ENCODE data around the gene CD44. TPM values are rescaled to one million over a fixed set of nuclear protein-coding genes. Genes with fewer than 3 reads are reported as not detected.

Gene CD44
- total and polyA plus RNA-seq, 10 of the 15 experiments (the other 5 are each of a cell fraction or from before 2014, with no cell fraction given) = 57.1 to 293 (median 120) TPM

DNA sequence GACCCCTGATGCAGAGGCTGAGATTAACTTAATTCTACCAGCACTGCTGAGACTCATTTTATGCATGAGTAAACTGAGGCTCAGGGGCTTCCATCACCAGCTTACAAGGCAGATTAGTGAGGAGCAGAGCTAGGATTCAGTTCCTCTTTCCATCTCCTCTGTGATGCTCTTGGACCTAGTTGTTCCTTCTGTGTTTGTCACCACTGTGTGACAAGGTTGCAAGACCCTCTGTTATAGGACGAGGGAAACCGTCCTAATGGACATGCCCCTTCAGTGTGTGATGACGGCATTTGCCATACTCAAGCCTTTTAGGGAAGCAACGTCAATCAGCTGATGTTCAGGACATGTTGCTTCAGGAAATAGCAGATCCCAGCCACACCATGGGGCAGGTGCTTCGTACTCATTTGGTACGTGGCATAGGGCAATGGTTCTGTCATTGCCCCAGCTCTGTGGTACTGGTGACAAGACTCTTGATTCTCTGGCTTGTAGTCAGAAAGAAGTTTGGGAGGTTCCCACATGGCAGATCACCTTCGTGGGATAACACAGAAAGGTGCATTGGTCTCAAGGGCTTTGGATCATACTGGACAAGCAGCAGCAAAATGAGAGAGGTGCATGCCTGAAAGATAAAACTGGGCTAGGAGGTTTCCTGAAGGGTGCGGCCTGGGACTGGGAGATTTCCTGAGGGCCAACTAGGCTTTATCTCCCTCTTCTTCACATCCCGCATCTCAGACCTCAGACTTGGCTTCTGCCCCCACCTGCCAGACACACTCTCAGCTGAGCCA, 23.9 kb upstream of the CD44 start:
- H2AFZ ChIP-seq (ENCODE audit: control insufficient read depth, low read depth, low read length) = no peak overlapping the region
- intact Hi-C loops (cut with micrococcal nuclease; ENCODE audit: unreplicated experiment) = no loop called here
- H3K4me3 ChIP-seq = no peak overlapping the region
- H3K9me3 ChIP-seq (replicated peaks; ENCODE audit: control insufficient read depth, insufficient read depth, low read length) = no peaks in the 10 kb centered on the region; the same call in 2 of the 3 replicates
- ChIA-PET CTCF (interaction anchor here (0.8 to 1.4 kb wide), 3 partner anchors 50 to 190 kb away, joined by 3 to 4 read pairs (median 3); no protein-coding TSS in a partner anchor), RAD21 (ENCODE audit: unreplicated experiment) (no interaction called here), POLR2A (interaction anchor here (0.6 kb wide), 1 partner anchor 85 kb away, joined by 9 read pairs; no protein-coding TSS in a partner anchor), SMC1A (ENCODE audit: uncharacterized antibody, unreplicated experiment) (interaction anchor here (1.0 to 2.1 kb wide), 6 partner anchors 11 to 105 kb away, joined by 3 to 11 read pairs (median 3); no protein-coding TSS in a partner anchor)
- 0 out of 2 replicates have a peak, but pooled peaks have one; percentile 61 for TF ChIP-seq DPF2 (IDR thresholded peaks at IDR 0.05)
- peak; percentile 68; the same call in 1 of the 2 replicates for TF ChIP-seq IRF4 (IDR thresholded peaks at IDR 0.05; ENCODE audit: low read depth, low read length)
- 0 out of 2 replicates have a peak, but pooled peaks have one; percentile 39 for TF ChIP-seq RCOR1 (conservative IDR thresholded peaks at IDR 0.05; ENCODE audit: low read depth, low read length)
- TF ChIP-seq WRNIP1 (IDR thresholded peaks at IDR 0.05; ENCODE audit: borderline replicate concordance, low read depth, low read length) = no peak
- peak; percentile 97 for TF ChIP-seq SPI1 (IDR thresholded peaks at IDR 0.05; ENCODE audit: borderline replicate concordance, insufficient read depth, low read depth, low read length)
- TF ChIP-seq TCF12 (IDR thresholded peaks at IDR 0.05; ENCODE audit: low read depth, low read length) = no peak
- TF ChIP-seq NR2C2 (IDR thresholded peaks at IDR 0.05; ENCODE audit: borderline replicate concordance, control insufficient read depth, insufficient read length, low read depth) = no peak
- TF ChIP-seq IKZF1 (conservative IDR thresholded peaks at IDR 0.05) = peak; percentile 40; the same call in 1 of the 2 replicates
- peak; percentile 64; the same call in 1 of the 2 replicates for TF ChIP-seq BACH1 (IDR thresholded peaks at IDR 0.05; ENCODE audit: borderline replicate concordance)
- peak; percentile 32 to 38; a peak in 2 of 4 replicates for TF ChIP-seq IKZF2 (IDR thresholded peaks at IDR 0.05)
- 0 out of 2 replicates have a peak, but pooled peaks have one; percentile 17 for TF ChIP-seq CREM (IDR thresholded peaks at IDR 0.05; ENCODE audit: low read depth)
- TF ChIP-seq EED (IDR thresholded peaks at IDR 0.05; ENCODE audit: low read depth) = peak; percentile 68
- peaks cover 54% of the 10 kb centered on the region for H3K4me1 ChIP-seq (ENCODE audit: control insufficient read depth, insufficient read depth, low read length)
- H3K9ac ChIP-seq (ENCODE audit: control insufficient read depth, insufficient read depth, low read length) = no peak overlapping the region
- peak overlapping the region; percentile 67 for H3K4me2 ChIP-seq (ENCODE audit: control insufficient read depth, insufficient read depth)
- no peaks in the 10 kb centered on the region for H3K79me2 ChIP-seq (ENCODE audit: control insufficient read depth, insufficient read depth, low read length)
- no peak overlapping the region for H3K27ac ChIP-seq (ENCODE audit: control insufficient read depth, insufficient read depth)
- DNase-seq (ENCODE audit: low read depth, low spot score) (no peak), FAIRE-seq (peak; percentile 81), ATAC-seq (peak; percentile 80)
- H4K20me1 ChIP-seq (ENCODE audit: control insufficient read depth, insufficient read depth) = no peaks in the 10 kb centered on the region
- no peaks in the 10 kb centered on the region for H3K27me3 ChIP-seq (replicated peaks in 1 of 2; ENCODE audit: control insufficient read depth in 2 of 2, insufficient read depth in 2 of 2, low read length in 1 of 2)
- H3K36me3 ChIP-seq (ENCODE audit: control insufficient read depth in 2 of 2, insufficient read depth in 2 of 2, low read length in 1 of 2) = no peaks in the 10 kb centered on the region
- BruUV-seq (replicated peaks) = no TSS peak
- in situ Hi-C loops (cut with MboI) = no loop called here
- 79% methylated on average over 9 of the region's 9 CpGs for WGBS (ENCODE audit: insufficient coverage, insufficient replicate concordance, low lambda C conversion rate, missing lambda C conversion rate)

Measured in GM12878 (cell line).